Smooth muscle cell (in vitro differentiated cells): ENCODE data around the gene RLN3. TPM values are rescaled to one million over a fixed set of nuclear protein-coding genes. Genes with fewer than 3 reads are reported as not detected.

Experiments
- DNase-seq: peaks from one replicate; lab custom pipeline; 2025; ENCODE audit not compliant: unreplicated experiment; lab: John Stamatoyannopoulos, UW
- H2AFZ ChIP-seq: fragments of 200-600 bp; sonication (generic); 2 replicates; pipeline ENCODE4 v1.6.0; 2016; ENCODE audit warnings: antibody characterized with exemption, low read depth, mild to moderate bottlenecking
- H3F3A ChIP-seq: fragments of 200-600 bp; sonication (generic); 2 replicates; pipeline ENCODE4 v1.6.0; 2017; ENCODE audit warnings: antibody characterized with exemption, low read depth
- H3K27ac ChIP-seq: fragments of 200-600 bp; sonication (generic); 2 replicates; pipeline ENCODE4 v1.5.1; 2016; ENCODE audit warnings: low read depth, mild to moderate bottlenecking
- H3K27me3 ChIP-seq: fragments of 200-600 bp; sonication (generic); 2 replicates; pipeline ENCODE4 v1.6.1; 2016; ENCODE audit warnings: low read depth, mild to moderate bottlenecking
- H3K36me3 ChIP-seq: fragments of 200-600 bp; sonication (generic); 2 replicates; pipeline ENCODE4 v1.5.1; 2016; ENCODE audit warnings: low read depth
- H3K4me1 ChIP-seq: fragments of 200-600 bp; sonication (generic); 2 replicates; pipeline ENCODE4 v1.5.1; 2016; ENCODE audit warnings: low read depth
- H3K4me2 ChIP-seq: fragments of 200-600 bp; sonication (generic); 2 replicates; pipeline ENCODE4 v1.6.0; 2016; ENCODE audit warnings: mild to moderate bottlenecking
- H3K4me3 ChIP-seq: fragments of 200-600 bp; sonication (generic); 2 replicates; pipeline ENCODE4 v1.5.1; 2016; ENCODE audit warnings: mild to moderate bottlenecking
- H3K79me2 ChIP-seq: fragments of 200-600 bp; sonication (generic); 2 replicates; pipeline ENCODE4 v1.6.0; 2016; ENCODE audit warnings: low read depth, mild to moderate bottlenecking
- H3K9ac ChIP-seq: fragments of 200-600 bp; sonication (generic); 2 replicates; pipeline ENCODE4 v1.6.0; 2016; ENCODE audit warnings: low read depth
- H3K9me3 ChIP-seq: fragments of 200-600 bp; sonication (generic); replicated peaks from 2 replicates; pipeline ENCODE4 v1.5.1; 2016; ENCODE audit warnings: low read depth
- H4K20me1 ChIP-seq: fragments of 200-600 bp; sonication (generic); 2 replicates; pipeline ENCODE4 v1.6.0; 2016; ENCODE audit warnings: low read depth
- WGBS: methylation state at CpG from one replicate; pipeline ENCODE4 v1.1.7; 2016; ENCODE audit warnings: low lambda C conversion rate; 5-methylcytosine and 5-hydroxymethylcytosine counted together
- polyA plus RNA-seq: library from polyadenylated mRNA; unstranded; fragments of >200 nt; fragmentation: Nextera tagmentation; extraction: Ambion mirVana; gene quantifications from 2 replicates; pipeline ENCODE4 v1.2.1, GENCODE V29; 2016
- total RNA-seq: library from RNA; depleted of rRNA; stranded (reverse); fragments of >200 nt; gene quantifications from 2 replicates; pipeline ENCODE4 v1.2.3, GENCODE V29; 2014
- TF ChIP-seq, protein P1 (sequence below): fragments of 200-600 bp; sonication (generic); IDR thresholded peaks from 2 replicates; pipeline ENCODE4 v1.5.1; 2017; ENCODE audit warnings: borderline replicate concordance, mild to moderate bottlenecking, antibody characterized with exemption; ENCODE audit not compliant: insufficient read depth, poor library complexity, severe bottlenecking

RLN3 gene
- total and polyA plus RNA-seq, 2 experiments from 2014 or later, result not detected

DNA sequence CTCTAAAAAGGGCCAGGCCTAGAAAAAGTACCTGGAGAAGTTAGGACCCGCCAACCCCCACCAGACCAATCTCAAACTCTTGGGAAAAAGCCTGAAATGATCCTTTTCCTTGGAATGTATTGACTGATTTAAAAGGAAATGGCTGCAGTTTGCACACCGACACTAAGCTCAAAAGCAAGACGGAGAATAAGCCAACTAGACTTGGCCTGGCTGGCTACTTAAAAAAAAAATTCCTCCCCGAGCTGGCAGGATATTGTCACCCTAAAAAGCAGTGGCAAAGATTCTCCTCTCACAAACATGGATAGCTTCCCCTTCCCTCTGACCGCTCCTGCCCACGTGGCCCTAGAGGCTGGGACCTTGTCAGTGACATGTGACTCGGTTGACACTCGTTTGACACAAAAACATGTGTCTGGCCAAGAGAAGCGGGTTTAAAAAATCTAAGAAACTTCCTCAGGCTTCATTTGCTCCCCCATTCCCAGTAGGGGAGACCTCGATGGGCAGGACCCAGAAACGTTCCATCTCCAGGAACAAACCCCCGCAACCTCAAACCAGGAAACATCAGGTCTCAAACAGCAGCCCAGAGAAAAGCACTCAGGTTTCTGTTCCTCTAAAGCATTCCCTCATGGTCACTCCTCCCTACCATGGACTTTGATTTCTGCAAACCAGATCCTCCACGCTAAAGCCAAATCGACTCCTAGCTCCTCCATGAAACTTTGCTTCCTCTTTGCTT is 23.2 kb upstream of the RLN3 start:
- H3F3A ChIP-seq, result peaks cover 22% of the 10 kb centered on the region
- no peaks in the 10 kb centered on the region for H3K36me3 ChIP-seq
- H3K4me2 ChIP-seq, result no peak overlapping the region
- peak overlapping the region; percentile 100 for H3K27ac ChIP-seq
- no peaks in the 10 kb centered on the region for H4K20me1 ChIP-seq
- no peaks in the 10 kb centered on the region for H3K27me3 ChIP-seq
- no peak overlapping the region for H3K9ac ChIP-seq
- peaks cover 3% of the 10 kb centered on the region for H3K4me1 ChIP-seq
- H3K79me2 ChIP-seq, result peaks cover 25% of the 10 kb centered on the region
- H3K4me3 ChIP-seq, result peak overlapping the region; percentile 82
- WGBS, result 79% methylated on average over 14 of the region's 14 CpGs
- TF ChIP-seq, protein P1, sequence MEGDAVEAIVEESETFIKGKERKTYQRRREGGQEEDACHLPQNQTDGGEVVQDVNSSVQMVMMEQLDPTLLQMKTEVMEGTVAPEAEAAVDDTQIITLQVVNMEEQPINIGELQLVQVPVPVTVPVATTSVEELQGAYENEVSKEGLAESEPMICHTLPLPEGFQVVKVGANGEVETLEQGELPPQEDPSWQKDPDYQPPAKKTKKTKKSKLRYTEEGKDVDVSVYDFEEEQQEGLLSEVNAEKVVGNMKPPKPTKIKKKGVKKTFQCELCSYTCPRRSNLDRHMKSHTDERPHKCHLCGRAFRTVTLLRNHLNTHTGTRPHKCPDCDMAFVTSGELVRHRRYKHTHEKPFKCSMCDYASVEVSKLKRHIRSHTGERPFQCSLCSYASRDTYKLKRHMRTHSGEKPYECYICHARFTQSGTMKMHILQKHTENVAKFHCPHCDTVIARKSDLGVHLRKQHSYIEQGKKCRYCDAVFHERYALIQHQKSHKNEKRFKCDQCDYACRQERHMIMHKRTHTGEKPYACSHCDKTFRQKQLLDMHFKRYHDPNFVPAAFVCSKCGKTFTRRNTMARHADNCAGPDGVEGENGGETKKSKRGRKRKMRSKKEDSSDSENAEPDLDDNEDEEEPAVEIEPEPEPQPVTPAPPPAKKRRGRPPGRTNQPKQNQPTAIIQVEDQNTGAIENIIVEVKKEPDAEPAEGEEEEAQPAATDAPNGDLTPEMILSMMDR, result no peak
- no peak for DNase-seq
- H2AFZ ChIP-seq, result no peak overlapping the region
- no peaks in the 10 kb centered on the region for H3K9me3 ChIP-seq

DNA sequence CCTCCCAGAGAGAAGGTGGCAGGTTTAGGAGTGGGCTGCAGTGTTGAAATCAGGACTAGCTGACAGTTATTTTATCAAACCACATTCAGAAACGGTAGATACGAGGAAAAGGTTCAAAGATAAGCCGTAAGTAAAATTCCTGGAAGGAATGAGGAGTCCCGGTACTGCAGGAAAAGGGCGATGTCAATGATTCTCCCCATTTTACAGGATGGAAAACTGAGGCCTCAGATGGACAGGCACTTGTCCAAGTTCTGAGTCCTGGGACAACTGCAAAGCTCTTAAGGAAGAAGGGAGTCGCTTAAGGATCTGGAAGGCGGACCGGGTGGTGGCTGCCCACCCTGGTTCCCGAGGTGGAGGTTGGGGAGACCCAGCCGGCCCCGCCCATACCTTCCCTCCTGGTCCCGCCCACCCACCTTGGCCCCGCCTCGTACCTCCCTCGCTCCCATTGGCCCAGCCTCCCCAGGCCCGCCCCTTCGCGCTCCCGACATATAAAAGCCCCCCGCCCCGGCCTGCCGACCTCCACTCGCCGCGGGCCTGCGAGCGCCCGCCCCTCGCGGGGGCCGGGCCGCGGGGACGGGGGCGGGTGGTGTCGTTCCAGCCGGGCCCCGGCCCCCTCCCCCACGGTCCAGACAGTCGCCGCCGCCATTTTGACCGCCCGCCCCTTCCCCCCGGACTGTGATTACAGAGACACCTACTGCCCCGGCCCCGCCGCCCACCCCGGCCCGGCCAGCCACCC is 22.4 kb upstream of the RLN3 start:
- H3K36me3 ChIP-seq, result no peaks in the 10 kb centered on the region
- no peaks in the 10 kb centered on the region for H3K27me3 ChIP-seq
- WGBS, result 33% methylated on average over 14 of the region's 50 CpGs
- peak overlapping the region; percentile 100 for H3K27ac ChIP-seq
- H2AFZ ChIP-seq, result no peak overlapping the region
- H3K4me1 ChIP-seq, result peaks cover 3% of the 10 kb centered on the region
- H3K4me3 ChIP-seq, result peak overlapping the region; percentile 82
- H3K4me2 ChIP-seq, result peak overlapping the region; percentile 87
- peak overlapping the region; percentile 100 for H3K9ac ChIP-seq
- H3K79me2 ChIP-seq, result peaks cover 18% of the 10 kb centered on the region
- H4K20me1 ChIP-seq, result no peaks in the 10 kb centered on the region
- no peaks in the 10 kb centered on the region for H3K9me3 ChIP-seq
- peak; percentile 90 for DNase-seq
- TF ChIP-seq, protein P1, result no peak
- H3F3A ChIP-seq, result peaks cover 22% of the 10 kb centered on the region

DNA sequence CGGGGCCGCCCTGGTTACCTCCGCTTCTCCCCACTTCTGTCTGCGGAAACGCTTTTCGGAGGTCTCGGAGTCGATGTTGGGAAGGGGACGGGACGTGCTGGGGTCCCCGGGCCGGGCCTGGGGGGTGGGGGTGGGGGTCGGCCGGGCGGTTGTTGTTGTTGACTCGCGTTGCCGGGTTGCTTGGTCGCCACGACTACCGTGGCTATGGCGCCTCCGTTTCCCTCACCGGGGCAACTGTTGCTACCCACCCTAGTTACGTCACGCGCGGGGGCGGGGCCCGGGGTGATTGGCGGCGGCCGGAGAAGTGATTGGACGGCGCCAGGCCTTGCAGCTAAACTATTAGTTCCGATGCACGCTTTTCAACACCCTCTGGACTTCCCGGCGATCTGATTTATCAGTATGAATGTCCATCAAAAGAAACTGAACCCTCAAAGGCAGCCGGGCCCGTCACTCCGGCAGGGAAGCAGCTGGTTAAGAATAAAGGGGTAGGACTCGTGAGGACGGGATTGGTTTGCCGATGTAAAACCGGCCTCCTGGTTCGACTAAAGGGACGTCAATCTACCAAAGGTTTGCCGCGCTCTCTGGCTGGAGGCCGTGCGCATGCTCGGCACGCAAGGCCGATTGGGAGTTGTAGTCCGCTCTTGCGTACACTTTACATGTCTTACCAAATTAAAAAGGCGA is 21.7 kb upstream of the RLN3 start, which contains the start of gene RFX1:
Gene RFX1 (minus strand): TSS at position 236 of the 681 bp plus-strand sequence. CDS start 12,477 bp downstream, outside the sequence.
- no peaks in the 10 kb centered on the region for H4K20me1 ChIP-seq
- H3K9me3 ChIP-seq, result no peaks in the 10 kb centered on the region
- peaks cover 22% of the 10 kb centered on the region for H3F3A ChIP-seq
- H3K4me3 ChIP-seq, result peak within 1 kb of the TSS; percentile 82
- H3K27ac ChIP-seq, result peak within 1 kb of the TSS; percentile 100
- H3K9ac ChIP-seq, result peak within 1 kb of the TSS; percentile 100
- peak within 1 kb of the TSS; percentile 64 for H2AFZ ChIP-seq
- H3K79me2 ChIP-seq, result peaks cover 11% of the 10 kb centered on the region
- H3K27me3 ChIP-seq, result no peaks in the 10 kb centered on the region
- TF ChIP-seq, protein P1, result no peak
- peaks cover 3% of the 10 kb centered on the region for H3K4me1 ChIP-seq
- 2% methylated on average over 46 of the region's 58 CpGs for WGBS
- DNase-seq, result peak; percentile 98
- H3K36me3 ChIP-seq, result no peaks in the 10 kb centered on the region
- peak within 1 kb of the TSS; percentile 87 for H3K4me2 ChIP-seq
